ENCODE data around the gene COL15A1.
A peak's percentile ranks its signal among the peaks of the same experiment; 100 is the strongest.

COL15A1 gene

GRCh38 chr9:99118782-99119466 is 175.2 kb downstream of the COL15A1 start:
- peak; percentile 68 for DNase-seq

DNA sequence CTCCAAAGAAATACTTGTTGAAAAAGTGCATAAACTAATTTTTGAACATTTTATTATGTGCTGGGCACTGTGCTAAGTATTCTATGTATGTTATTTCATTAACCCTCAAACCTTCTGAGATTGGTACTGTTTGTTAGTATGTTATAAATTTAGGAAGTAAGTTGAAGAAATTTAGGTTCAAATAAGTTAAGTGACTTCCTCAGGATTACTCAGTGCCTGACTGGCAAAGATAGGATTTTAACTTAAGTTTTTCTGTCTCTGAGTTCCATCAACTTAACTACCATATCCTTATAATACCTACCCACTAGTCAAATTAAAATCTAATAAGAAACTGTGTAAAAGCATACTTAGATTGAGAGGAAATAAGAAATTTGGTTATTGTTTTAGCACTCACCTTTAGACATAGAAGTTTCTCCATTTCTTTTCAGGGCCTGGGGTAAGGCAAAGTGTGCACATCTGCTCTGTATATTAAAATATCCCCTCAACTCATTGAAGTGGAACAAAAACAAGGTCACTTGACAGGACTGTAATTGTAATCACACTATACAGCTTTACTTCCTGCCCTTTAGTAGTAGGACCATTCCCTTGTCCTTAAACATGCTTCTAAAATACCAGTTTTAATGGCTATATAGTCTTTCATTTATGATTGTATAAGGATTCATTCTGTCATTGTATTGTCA is 176.4 kb downstream of the COL15A1 start:
- DNase-seq, result no peak
